GM12801 (cell line): Measurements from ENCODE around the gene SLC22A4.

Experiments used
- CTCF ChIP-seq: IDR thresholded peaks from one replicate; pipeline ENCODE4 v1.5.1; 2011; ENCODE audit warnings: control low read depth; ENCODE audit not compliant: insufficient read length; ENCODE audit errors: extremely low read depth

The SLC22A4 gene

GRCh38 chr5:132295505-132296411 lies 1.6 kb downstream of the SLC22A4 start:
- no peak for TF ChIP-seq CTCF

- no peak for TF ChIP-seq CTCF
Measured at GRCh38 chr5:132296412-132297016, 2.3 kb downstream of the SLC22A4 start.

- no peak for TF ChIP-seq CTCF
Measured at GRCh38 chr5:132297211-132297940, 3.2 kb downstream of the SLC22A4 start.

GRCh38 chr5:132298298-132299212 lies 4.4 kb downstream of the SLC22A4 start:
- TF ChIP-seq CTCF: no peak

GRCh38 chr5:132299917-132300316 lies 5.7 kb downstream of the SLC22A4 start:
- no peak for TF ChIP-seq CTCF

GRCh38 chr5:132300577-132301343 lies 6.6 kb downstream of the SLC22A4 start:
- no peak for TF ChIP-seq CTCF
